Gastrocnemius medialis (tissue), 4 donors: Measurements from ENCODE around the gene PDE3B. TPM values are rescaled to one million over a fixed set of nuclear protein-coding genes. Genes with fewer than 3 reads are reported as not detected.
"Not testable (repeated sequence)": the region's sequence is repeated elsewhere in the genome, so short reads cannot be mapped to it uniquely, and the experiment has no call there.

ENCODE experiments used
- ATAC-seq, 2 donors: fragments of 150-250 bp; one replicate each; pipeline ENCODE4 v1.9.1; 2016
- DNase-seq, 2 donors: peaks; one replicate each; pipeline ENCODE4 v3.0.0-alpha.2; 2019
- H3K27ac ChIP-seq, 4 donors: fragments of 200-600 bp; sonication (generic); 1 replicate in 1 of 4; 2 replicates in 3 of 4; pipeline ENCODE4 v1.5.1; 2016 to 2018; ENCODE audit warnings: mild to moderate bottlenecking in 2 of 4, moderate library complexity in 1 of 4
- H3K27me3 ChIP-seq, 3 donors: fragments of 200-600 bp; sonication (generic) in 2 of 3; 1 replicate in 1 of 3; 2 replicates in 2 of 3; pipeline versions ENCODE4 v1.5.1 to v1.6.0; 2016 to 2019; ENCODE audit warnings: mild to moderate bottlenecking in 1 of 3, moderate library complexity in 1 of 3
- H3K36me3 ChIP-seq, 2 donors: fragments of 200-600 bp; sonication (generic) in 1 of 2; one replicate each; pipeline ENCODE4 v1.5.1; 2017 to 2018
- H3K4me1 ChIP-seq, 2 donors: fragments of 200-600 bp; sonication (generic) in 1 of 2; one replicate each; pipeline ENCODE4 v1.5.1; 2016 to 2017; ENCODE audit warnings: mild to moderate bottlenecking in 2 of 2
- H3K4me3 ChIP-seq, 4 donors: fragments of 200-600 bp; sonication (generic) in 3 of 4; 1 replicate in 1 of 4; 2 replicates in 3 of 4; pipeline ENCODE4 v1.5.1; 2016 to 2019; ENCODE audit warnings: mild to moderate bottlenecking in 2 of 4
- H3K9me3 ChIP-seq, 3 donors: fragments of 200-600 bp; sonication (generic) in 2 of 3; 1 replicate in 1 of 3; 2 replicates in 2 of 3; pipeline ENCODE4 v1.5.1; 2016 to 2019
- POLR2A ChIP-seq, 2 donors: fragments of 450-650 bp; IDR thresholded peaks; one replicate each; pipeline ENCODE4 v1.6.1; 2017; ENCODE audit warnings: antibody characterized with exemption in 2 of 2, mild to moderate bottlenecking in 2 of 2, moderate library complexity in 2 of 2
- in situ Hi-C, 4 donors: fragments of 200-750 bp; cut with MboI; loops; one replicate each; pipeline versions ENCODE4 v1.15.0 to v1.8.0; 2017; ENCODE audit warnings: low sequenced_read_pairs in 4 of 4
- intact Hi-C: fragments of 100-400 bp; cut with DNase I; formaldehyde crosslinking; loops from one replicate; pipeline ENCODE4 v1.15.1; 2023; ENCODE audit warnings: low total_unique reads
- total RNA-seq, 4 donors: library from RNA; depleted of rRNA; stranded (reverse); fragments of >200 nt; gene quantifications; one replicate each; pipeline versions ENCODE4 v1.1.0 to v1.2.3, GENCODE V29; 2016
- TF ChIP-seq, protein P1 (sequence below), 5 experiments: fragments of 450-650 bp in 3 of 5; fragments of 200-600 bp in 2 of 5; sonication (generic) in 2 of 5; IDR thresholded peaks in 4 of 5; conservative IDR thresholded peaks in 1 of 5; 1 replicate in 4 of 5; 2 replicates in 1 of 5; pipeline ENCODE4 v1.5.1; 2016 to 2019; ENCODE audit warnings: antibody characterized with exemption in 5 of 5, mild to moderate bottlenecking in 3 of 5, moderate library complexity in 3 of 5

The PDE3B gene
- total RNA-seq, 4 donors from 2014 or later = 0.39 to 1.1 (median 0.76) TPM

DNA sequence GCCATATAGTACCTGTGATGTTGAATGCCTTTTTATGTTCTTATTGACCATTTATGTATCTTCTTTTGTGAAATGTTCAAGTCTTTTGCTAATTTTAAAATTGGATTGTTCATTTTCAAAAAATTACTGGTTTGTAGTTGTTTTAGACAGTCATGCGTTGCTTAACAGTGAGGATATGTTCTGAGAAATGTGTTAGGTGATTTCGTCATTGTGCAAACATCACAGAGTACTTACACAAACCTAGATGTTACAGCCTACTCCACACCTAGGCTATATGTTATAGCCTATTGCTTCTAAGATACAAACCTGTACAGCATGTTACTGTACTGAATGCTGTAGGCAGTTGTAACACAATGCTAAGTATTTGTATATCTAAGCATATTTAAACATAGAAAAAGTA lies 32.5 kb downstream of the PDE3B start:
- H3K27ac ChIP-seq = no peak overlapping the region

DNA sequence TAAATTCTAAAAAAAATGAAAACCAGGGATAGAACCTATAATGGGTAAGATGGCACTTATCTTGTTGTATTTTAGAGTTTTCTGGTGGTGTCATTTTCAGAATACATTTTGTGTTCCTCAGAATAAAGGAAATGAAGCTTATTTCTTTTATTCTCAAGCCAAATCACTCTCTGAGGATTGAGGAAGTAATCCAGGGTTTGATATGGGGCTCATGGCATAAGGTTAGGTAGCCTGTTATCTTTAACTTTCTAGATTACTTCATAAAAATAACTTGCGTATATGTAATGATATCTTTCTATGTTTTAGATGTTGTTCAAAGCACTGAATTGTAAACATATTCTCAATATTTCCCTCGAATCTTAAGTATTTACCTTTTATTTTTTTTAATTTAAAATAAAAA lies 33.5 kb downstream of the PDE3B start:
- Histone ChIP-seq H3K4me3 (no peak overlapping the region), H3K27ac (no peak overlapping the region), H3K9me3 (no peaks in the 10 kb centered on the region), H3K4me1 (no peaks in the 10 kb centered on the region), H3K27me3 (no peaks in the 10 kb centered on the region), H3K36me3 (no peaks in the 10 kb centered on the region)
- intact Hi-C loops (no loop called here), in situ Hi-C loops (no loop called here)
- TF ChIP-seq POLR2A (IDR thresholded peaks at IDR 0.05) = no peak
- TF ChIP-seq, protein P1, sequence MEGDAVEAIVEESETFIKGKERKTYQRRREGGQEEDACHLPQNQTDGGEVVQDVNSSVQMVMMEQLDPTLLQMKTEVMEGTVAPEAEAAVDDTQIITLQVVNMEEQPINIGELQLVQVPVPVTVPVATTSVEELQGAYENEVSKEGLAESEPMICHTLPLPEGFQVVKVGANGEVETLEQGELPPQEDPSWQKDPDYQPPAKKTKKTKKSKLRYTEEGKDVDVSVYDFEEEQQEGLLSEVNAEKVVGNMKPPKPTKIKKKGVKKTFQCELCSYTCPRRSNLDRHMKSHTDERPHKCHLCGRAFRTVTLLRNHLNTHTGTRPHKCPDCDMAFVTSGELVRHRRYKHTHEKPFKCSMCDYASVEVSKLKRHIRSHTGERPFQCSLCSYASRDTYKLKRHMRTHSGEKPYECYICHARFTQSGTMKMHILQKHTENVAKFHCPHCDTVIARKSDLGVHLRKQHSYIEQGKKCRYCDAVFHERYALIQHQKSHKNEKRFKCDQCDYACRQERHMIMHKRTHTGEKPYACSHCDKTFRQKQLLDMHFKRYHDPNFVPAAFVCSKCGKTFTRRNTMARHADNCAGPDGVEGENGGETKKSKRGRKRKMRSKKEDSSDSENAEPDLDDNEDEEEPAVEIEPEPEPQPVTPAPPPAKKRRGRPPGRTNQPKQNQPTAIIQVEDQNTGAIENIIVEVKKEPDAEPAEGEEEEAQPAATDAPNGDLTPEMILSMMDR (IDR thresholded peaks at IDR 0.05 in 4 of 5, conservative IDR thresholded peaks at IDR 0.05 in 1 of 5) = no peak
- ATAC-seq (no peak), DNase-seq (no peak)

More for the DNA sequence above, 32.5 kb downstream of the PDE3B start:
- Histone ChIP-seq H3K4me1 (no peaks in the 10 kb centered on the region), H3K9me3 (no peaks in the 10 kb centered on the region), H3K4me3 (no peak overlapping the region), H3K27me3 (no peaks in the 10 kb centered on the region), H3K36me3 (no peaks in the 10 kb centered on the region)
- DNase-seq (no peak), ATAC-seq (no peak)
- in situ Hi-C loops (no loop called here), intact Hi-C loops (no loop called here)
- TF ChIP-seq POLR2A (IDR thresholded peaks at IDR 0.05) = no peak
- TF ChIP-seq, protein P1 (IDR thresholded peaks at IDR 0.05 in 4 of 5, conservative IDR thresholded peaks at IDR 0.05 in 1 of 5) = no peak

DNA sequence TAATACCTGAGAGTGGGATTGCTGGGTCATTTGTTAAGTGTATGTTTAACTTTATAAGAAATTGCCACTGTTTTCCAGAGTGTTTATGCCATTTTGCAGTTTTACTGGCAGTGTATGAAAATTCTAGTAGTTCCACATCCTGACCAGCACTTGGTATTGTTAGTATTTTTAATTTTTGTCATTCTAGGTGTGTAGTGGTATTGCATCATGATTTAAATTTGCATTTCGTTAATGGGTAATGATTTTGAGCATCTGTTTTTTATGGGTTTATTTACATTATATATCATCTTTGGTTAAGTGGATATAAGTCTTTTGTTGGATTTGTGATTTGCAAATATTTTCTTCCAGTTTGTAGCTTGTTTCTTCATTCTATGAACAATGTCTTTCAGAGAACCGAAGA lies 34.7 kb downstream of the PDE3B start:
- no peak overlapping the region for H3K27ac ChIP-seq
- ATAC-seq (no peak), DNase-seq (no peak)
- no peaks in the 10 kb centered on the region for H3K27me3 ChIP-seq
- H3K4me1 ChIP-seq = no peaks in the 10 kb centered on the region
- no peaks in the 10 kb centered on the region for H3K36me3 ChIP-seq
- no peaks in the 10 kb centered on the region for H3K9me3 ChIP-seq
- intact Hi-C loops = no loop called here
- no peak overlapping the region for H3K4me3 ChIP-seq
- in situ Hi-C loops = no loop called here
- TF ChIP-seq, protein P1 (IDR thresholded peaks at IDR 0.05 in 4 of 5, conservative IDR thresholded peaks at IDR 0.05 in 1 of 5) = no peak
- no peak for TF ChIP-seq POLR2A (IDR thresholded peaks at IDR 0.05)

DNA sequence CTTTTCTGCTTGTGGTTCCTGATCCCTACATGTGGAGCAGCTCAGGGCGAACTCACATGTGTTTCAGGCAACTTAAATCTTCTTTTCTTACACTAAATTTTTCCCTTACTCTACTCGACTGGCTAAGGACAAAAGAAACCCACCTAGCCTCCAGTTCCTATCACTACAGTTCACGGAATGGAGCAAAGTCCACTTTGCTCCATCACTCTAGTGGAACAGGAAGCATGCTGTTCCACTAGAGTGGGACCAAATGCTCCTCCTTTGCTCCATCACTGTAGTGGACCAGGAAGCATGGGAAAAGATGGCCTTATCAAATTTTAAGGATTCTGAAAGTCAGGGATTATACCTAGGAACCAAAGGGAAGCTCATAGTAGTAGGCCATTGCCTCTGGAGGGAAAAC lies 36.1 kb downstream of the PDE3B start:
- Histone ChIP-seq H3K27ac (no peak overlapping the region), H3K9me3 (no peaks in the 10 kb centered on the region), H3K36me3 (no peaks in the 10 kb centered on the region), H3K4me1 (no peaks in the 10 kb centered on the region), H3K4me3 (no peak overlapping the region), H3K27me3 (no peaks in the 10 kb centered on the region)
- in situ Hi-C loops (no loop called here), intact Hi-C loops (no loop called here)
- DNase-seq (no peak), ATAC-seq (no peak)
- TF ChIP-seq, protein P1 (IDR thresholded peaks at IDR 0.05 in 4 of 5, conservative IDR thresholded peaks at IDR 0.05 in 1 of 5) = no peak
- TF ChIP-seq POLR2A (IDR thresholded peaks at IDR 0.05) = no peak

DNA sequence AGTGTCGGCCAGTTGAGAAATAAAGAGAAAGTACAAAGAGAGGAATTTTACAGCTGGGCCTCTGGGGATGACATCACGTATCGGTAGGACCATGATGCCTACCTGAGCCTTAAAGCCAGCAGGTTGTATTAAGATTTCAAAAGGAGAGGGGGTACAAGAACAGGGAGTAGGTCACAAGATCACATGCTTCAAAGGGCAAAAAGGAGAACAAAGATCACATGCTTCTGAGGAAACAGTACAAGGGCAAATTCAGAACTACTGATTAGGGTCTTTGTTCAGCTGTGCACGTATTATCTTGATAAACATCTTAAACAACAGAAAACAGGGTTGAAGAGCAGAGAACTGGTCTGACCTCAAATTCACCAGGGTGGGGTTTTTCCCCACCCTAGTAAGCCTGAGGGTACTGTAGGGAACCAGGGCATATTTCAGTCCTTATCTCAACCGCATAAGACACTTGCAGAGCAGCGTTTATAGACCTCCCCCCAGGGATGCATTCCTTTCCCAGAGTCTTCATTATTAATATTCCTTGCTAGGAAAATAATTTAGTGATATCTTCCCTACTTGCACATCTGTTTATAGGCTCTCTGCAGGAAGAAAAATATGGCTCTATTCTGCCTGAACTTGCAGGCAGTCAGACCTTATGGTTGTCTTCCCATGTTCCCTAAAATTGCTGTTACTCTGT lies 40.8 kb downstream of the PDE3B start:
- H3K27me3 ChIP-seq, H3K9me3 ChIP-seq, intact Hi-C loops, H3K4me1 ChIP-seq, H3K4me3 ChIP-seq, DNase-seq, in situ Hi-C loops, ATAC-seq, H3K27ac ChIP-seq, H3K36me3 ChIP-seq: not testable (repeated sequence)
